DMS 273 (cell line): ENCODE results near the gene PNPO.
A peak's percentile ranks its signal among the peaks of the same experiment; 100 is the strongest.
"Not testable (repeated sequence)": the region's sequence is repeated elsewhere in the genome, so short reads cannot be mapped to it uniquely, and the experiment has no call there.

Source experiments
- DNase-seq: peaks from one replicate; lab custom pipeline; 2025; ENCODE audit not compliant: unreplicated experiment; lab: John Stamatoyannopoulos, UW

PNPO gene

DNA sequence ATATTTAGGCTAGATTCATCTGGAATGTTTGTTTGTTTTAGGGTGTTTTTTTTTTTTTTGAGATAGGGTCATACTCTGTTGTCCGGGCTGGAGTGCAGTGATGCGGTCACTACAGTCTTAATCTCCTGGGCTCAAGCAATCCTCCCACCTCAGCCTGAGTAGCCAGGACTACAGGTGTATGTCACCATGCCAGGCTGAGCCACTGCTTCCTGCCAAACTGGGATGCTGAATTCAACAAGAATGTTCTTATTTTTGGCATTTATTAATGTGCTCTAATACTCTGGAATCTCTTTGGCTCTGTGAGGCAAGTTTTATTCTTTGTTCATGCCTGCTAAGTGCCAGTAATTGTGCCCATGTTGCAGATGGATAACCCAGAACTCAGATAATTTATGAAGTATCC is 23.8 kb upstream of the PNPO start:
- no peak for DNase-seq

DNA sequence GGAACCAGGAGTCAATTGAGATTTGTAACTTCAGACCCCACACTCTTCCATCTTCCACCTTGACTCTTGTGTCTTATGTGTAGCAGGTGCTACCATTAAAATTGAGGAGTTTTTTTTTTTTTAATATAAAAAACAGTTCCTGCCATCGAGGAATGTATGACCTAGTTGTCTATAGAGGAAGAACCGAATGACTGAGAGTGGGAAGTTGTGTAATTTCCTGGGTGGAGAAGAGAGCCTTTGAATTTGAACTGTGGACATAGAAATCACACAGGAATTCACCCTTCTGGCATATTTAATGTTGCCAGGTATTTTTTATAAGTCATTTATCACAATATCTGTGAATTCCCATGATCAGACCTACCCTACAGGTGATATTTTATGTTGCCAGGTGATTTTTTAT is 23.4 kb upstream of the PNPO start:
- no peak for DNase-seq

DNA sequence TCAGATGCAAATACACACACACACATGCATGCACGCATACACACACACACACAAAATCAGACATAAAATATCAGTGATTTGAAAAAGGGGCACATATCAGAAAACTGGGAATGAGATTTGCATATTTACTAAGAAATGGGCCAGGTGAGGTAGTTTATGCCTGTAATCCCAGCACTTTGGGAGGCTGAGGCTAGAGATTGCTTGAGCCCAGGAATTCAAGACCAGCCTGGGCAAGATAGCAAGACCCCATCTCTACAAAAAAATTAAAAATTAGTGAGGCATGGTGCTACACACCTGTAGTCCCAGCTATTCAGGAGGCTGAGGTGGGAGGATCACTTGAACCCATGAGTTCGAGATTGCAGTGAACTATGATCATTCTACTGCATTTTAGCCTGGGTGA is 22.4 kb upstream of the PNPO start:
- no peak for DNase-seq

DNA sequence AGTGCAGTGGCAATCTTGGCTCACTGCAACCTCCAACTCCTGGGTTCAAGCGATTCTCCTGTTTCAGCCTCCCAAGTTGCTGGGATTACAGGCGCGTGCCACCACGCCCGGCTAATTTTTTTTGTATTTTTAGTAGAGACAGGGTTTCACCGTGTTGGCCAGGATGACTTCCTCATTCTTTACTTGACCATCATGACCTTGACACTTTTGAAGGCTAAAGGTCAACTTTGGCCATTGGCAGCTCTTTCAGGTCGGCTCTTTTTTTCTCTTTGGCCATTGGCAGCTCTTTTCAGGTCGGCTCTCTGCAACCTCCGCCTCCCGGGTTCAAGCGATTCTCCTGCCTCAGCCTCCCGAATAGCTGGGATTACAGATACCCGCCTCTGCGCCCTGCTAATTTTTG is 21.5 kb upstream of the PNPO start:
- DNase-seq: not testable (repeated sequence)

DNA sequence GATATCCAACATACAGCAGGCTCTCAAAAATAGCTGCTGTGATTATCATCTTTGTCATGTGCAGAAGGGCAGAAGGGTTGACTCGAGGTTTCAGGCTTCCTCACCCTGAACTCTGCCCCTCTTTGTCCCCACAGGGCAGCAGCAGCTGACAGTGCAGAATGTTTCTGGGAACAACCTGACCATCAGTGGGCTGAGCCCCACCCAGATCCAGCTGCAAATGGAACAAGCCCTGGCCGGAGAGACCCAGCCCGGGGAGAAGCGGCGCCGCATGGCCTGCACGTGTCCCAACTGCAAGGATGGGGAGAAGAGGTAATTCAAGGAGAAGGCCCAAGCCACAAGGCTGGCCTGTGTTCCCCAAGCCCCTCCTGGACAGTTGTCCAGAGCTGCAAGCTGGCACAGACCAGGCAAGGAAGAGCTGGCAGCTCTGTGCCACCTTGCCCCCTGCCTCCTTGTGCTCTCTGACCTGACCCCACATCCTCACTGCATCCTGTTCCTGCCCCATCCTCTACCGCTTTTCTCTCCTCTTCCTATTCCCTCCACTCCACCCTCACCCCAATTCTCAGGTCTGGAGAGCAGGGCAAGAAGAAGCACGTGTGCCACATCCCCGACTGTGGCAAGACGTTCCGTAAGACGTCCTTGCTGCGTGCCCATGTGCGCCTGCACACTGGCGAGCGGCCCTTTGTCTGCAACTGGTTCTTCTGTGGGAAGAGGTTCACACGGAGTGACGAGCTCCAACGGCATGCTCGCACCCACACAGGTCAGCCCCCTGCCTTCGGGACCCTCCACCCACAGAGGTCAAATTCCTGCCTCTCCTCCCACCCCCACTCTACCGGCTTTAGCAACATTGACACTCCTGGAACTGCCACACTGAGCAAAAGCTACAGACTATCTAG is 16.3 kb upstream of the PNPO start:
- no peak for DNase-seq

DNA sequence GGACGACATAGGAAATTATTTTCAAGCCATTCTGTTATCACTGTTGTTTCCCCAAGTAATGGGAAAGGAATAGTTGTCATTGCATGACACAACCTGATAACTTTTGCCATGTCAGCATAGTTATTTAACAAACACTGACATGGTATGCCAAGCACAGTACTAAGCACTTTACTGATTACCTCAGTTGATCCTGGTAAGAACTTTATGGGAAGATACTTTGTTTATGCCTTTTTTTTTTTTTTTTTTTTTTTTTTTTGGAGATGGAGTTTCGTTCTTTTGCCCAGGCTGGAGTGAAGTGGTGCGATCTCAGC is 15.7 kb upstream of the PNPO start:
- no peak for DNase-seq

DNA sequence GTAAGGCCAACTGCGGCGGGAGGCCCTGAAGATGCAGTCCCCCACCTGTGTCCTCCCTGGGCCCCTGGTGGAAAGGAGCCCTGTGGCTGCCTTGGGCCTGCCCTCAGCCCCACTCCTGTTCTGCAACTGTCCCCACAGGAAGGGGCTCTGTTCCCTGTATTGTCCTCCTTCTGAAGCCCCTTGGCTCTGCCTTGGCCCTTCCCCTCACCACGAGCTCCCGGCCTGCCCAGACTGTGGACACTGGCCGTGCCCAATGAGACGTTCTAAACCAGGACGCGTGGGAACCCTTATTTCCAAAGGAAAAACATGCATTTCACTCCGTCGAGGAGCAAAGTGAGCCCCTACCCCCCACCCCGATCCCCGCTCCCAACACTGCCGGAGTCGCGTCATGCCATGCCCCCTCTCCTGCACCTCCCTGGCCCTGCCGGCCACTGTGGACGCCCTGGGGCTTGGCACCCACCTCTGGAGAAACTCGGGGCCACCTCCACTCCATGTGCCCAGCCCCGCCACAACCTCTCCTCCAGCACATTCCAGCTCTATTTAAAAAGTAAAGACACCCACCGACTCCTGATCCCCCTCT is 13.5 kb upstream of the PNPO start:
- DNase-seq: no peak

DNA sequence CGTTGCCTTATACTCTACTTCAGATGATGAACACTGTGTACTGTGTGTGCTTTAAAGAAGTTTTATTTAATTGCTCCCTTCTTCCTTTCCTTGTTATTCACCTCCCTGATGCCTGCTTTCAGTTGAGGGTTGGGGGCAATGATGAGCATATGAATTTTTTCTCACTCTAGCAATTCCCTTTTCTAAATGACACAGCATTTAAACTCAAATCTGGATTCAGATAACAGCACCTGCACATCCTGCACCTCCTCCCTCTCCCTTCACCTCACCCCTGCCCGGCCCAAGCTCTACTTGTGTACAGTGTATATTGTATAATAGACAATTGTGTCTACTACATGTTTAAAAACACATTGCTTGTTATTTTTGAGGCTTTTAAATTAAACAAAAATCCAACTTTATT is 13.0 kb upstream of the PNPO start:
- DNase-seq: no peak

DNA sequence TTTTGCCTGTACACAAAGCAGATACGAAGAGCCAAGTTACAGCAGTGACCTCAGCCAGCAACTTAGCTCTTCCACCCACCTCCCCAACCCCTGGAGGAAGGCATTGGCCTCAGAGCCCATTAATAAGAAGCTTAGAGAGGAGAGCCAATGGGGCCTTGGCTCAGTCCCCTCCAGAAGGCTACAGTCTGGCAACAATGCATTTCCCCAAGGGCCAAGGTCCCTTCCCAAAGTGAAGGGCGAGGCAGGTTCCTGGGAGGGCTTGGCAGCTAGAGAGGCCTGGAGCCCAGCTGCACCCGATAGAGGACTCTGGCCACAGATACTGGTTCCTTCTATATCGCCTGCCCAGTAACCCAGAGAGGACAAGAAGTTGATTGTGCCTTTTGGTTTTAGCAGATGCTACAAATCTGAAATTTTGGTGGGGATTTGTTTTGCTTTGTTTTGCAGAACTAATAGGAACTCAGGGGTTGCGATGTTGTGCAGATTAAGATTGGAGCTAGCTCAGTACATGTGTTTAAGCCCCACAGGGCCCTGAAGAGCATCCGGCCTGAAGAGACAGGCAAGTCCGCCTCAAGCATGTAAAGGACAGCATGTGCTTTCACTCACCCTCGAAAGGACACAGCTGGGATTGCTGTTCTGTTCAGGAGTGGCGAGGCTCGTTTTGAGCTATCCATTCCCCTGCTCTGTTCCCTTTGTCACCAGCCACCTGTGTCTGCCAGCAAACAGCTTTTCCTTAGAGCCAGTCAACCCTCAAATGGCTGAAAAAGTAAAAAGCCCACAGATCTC is 12.0 kb upstream of the PNPO start:
- DNase-seq: no peak

DNA sequence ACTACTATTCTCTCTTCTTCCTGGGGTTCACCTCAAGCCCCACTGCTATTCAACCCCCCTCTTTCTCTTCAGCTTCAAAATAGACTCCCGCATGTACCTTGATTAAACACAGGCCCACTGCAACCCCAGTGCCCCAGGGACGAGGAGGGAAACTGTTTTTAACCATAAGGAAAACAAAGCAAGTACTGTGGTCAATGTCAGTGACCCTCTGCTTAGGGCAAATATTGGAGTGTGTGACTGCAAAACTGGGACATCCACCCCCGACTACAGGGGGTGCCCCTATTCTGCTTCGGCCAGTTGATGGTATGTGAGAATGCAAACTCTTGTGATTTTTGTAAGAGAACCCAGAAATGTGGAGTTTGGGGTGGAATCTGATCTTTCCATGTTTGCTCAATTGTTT is 9.5 kb upstream of the PNPO start:
- no peak for DNase-seq

DNA sequence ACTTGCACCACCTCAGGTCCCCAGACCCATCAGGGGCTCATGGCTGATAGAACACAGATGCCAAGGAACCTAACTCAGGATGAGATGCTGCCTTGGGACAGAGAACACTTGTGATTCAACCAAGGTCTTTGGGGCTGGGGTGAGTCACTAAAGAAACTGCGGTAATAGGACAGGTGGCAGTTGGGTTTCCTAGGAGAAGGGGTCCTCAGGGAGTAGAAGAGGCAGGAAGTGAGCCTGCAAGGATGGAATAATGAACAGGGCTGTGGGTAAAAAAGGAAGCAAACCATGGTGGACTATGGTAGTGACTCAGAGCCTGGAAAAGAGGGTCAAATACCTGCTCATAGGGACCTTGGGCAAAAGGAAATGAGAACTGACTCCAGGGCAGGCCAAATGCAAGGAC is 6.5 kb upstream of the PNPO start:
- peak; percentile 23 for DNase-seq

DNA sequence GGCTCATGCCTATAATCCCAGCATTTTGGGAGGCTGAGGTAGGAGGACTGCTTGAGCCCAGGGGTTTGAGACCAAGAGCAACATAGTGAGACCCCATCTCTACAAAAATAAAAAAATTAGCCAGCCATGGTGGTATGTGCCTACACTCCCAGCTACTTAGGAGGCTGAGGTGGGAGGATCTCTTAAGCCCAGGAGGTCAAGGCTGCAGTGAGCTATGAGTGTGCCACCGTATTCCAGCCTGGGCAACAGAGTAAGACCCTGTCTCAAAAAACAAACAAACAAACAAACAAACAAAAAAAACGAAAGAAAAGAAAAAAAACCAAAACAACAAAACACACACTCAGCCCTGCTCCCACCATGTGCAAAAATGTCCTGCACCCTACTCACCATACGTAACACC is 5.9 kb upstream of the PNPO start:
- DNase-seq: not testable (repeated sequence)

DNA sequence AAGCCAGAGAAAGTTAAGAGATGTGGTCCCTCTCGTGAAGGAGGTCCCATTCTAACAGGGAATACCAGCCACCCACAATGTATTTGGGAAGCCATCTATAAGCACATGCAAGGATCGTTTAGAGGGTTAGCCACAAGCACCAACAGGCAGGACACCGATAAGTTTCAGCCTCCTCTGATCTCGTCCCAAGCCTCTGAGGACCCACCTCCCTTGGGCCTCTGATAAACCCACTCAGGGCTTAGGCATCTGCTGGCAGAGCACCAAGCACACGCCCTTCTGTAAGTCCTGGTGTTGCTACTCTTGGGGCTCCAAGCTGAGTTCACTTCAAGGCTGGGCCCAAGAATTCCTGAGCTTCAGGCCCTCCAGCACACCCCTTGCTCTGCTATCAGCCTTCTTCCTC is 5.4 kb upstream of the PNPO start:
- no peak for DNase-seq

DNA sequence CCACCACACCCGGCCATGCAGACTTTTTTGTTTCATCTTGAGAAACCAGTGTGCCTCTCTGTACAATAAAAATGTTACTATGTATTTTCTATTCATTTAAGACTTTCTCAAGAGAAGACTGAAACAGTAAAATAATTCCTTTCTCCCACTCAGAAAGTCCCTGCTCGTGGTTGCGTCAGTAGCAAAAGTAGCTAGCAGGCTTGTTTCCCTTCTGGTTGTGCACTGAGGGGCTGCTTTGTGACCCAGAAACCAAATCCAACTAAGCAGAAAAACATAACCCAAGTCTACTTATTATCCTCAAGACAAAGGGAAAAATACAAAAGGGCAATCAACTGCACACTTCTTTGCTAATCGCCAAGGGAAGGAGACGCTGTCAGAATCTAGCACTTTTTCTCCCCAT is 3.4 kb upstream of the PNPO start:
- no peak for DNase-seq

DNA sequence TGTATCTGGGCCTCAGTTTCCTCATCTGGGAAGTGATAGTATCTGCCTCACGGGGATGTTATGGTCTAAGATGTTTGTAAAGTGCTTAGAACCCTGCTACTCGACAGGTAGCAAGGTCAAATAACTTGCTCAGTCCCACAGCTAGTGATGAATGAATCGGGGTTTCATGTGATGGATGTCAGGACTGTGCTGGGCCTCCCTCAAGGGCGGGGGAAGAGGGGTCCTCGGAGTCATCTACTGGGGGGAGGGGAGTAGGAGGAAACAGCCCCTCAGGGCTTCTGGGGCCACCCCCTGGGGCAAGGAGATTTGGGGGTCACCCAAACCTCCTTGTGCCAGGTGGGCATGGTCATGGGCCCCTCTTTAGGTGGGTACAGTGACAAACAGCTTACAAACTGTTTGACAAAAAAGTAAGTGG is 732 bp downstream of the PNPO start:
- DNase-seq: no peak

DNA sequence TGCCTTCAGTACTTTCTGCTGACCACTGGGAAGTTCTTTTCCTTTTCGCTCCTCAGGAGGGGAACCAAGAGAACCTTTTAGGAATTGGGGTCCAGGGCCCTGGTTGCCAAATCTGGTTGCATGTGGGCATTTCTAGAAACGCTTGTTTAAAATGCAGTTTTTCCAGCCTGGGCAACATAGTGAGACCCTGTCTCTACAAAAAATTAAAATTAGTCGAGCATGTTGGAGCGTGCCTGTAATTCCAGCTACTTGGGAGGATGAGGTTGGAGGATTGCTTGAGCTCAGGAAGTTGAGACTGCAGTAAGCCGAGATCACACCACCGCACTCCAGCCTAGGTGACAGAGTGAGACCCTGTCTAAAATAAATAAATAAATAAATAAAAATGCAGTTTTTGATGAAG is 1.2 kb downstream of the PNPO start:
- DNase-seq: no peak

DNA sequence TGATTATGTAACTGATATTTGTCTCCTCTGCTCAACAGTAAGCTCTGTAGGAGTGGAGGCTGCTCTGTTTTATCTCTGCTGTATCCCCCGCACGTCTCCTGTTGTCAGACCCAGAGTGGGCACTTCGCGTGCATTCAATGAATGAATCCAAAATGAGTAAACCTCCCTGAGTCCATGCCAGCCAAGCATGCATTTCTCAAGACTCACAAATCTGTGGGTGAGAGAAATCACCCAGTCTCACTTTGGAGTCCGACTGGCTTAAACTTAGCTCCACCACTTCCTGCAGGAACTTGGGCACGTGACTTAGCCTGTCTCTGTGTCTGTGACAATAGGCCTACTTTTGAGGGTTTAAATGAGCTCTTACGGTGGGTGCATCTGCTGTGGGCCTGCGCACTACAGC is 3.7 kb downstream of the PNPO start:
- no peak for DNase-seq

DNA sequence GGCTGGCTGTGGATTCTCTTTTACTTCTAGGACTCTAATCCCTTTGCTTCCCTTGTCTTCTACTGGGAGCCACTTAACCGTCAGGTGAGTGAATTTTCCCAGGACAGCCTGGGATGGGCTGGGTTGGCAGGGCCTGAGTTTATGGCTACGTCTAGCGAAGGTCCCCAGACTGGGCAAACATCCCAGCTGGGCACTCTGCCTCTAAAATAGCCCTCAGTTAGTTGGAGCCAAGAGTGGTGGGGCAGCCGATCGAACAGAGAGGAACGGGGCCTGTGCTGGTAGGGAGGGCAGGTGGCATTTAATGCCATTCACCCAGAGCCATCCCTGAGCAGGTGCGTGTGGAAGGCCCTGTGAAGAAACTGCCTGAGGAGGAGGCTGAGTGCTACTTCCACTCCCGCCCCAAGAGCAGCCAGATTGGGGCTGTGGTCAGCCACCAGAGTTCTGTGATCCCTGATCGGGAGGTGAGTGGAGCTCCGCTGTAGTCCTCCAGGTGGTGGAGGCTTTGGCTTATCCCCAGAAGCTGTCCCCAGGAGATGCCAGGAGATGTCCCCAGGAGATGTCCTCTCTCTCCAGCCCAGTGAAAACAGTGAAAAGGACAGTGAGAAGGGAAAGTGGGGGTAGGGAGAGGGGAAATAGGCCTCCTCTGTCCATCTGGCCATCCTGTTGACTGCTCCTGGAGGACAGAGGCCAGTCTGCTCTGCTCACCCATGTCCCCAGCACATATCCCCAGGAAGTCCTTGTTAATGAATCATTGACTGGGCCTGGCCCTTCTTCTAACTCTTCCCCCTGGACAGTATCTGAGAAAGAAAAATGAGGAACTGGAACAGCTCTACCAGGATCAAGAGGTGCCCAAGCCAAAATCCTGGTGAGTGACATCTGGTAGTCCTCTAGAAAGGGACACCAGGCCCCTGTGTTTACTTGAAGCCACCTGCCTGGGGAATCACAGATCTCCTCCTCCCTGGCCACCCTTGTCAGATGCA is 4.4 kb downstream of the PNPO start:
- no peak for DNase-seq

DNA sequence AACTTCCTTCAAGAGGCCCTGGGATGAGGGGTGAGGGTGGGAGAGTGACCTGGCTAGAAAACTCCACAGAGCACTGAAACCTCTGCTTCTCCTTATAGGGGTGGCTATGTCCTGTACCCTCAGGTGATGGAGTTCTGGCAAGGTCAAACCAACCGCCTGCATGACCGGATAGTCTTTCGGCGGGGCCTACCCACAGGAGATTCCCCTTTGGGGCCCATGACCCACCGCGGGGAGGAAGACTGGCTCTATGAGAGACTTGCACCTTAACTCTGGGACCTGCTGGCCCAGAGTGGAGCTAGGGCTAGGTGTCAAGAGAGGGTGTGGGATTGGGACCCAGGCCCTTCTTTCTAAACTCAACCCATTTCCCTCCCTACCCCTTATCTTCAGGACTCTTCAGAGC is 5.1 kb downstream of the PNPO start:
- no peak for DNase-seq

DNA sequence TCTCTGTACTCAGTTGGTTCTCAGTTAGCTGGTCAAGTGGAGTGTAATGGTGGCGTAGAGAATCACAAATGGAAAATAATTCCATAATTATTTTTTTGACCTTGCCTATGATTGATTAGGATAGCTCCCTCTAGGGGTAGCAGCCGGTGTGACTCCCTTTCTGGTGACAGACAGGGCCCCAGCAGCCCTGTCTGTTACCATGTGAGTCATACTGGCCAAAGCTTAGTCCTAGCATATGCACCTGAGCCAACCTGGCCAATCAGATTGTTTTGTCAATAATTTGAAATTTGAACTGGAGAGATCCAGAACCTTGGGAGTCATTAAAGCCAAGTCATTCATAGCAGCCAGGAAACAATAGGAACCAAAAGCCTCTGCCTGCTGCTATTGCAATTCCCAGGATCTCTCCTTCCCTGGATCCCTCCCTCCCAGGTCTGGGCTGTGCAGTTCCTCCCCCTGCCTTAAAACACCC is 5.6 kb downstream of the PNPO start:
- peak; percentile 87 for DNase-seq

DNA sequence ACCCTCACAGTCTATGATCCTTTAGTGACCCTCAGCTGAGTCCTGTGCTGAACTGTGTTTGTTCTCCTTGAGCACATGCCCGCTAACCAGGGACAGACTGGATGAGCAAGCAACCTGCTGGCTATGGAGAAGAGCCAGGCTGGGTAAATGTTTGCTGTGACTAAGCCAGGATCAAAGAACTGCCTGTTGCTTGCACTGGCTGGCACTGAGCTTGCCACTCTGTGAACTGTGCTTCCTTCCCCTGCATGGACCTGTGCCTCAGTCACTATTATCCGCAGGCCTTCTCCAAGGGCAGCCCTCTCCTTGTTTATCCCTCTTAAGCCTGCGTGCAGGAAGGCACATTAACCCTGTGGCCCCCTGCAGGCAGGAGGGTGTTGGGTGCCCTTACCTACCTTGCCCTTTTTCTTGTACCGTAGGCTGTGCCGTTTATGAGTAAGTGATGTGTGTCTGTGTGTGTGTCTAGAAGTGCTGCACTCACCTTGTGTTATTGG is 7.4 kb downstream of the PNPO start:
- DNase-seq: no peak
